Caki2 (cell line): ENCODE results near the gene PURA. TPM values are rescaled to one million over a fixed set of nuclear protein-coding genes. Genes with fewer than 3 reads are reported as not detected.

Source experiments
- DNase-seq: peaks from one replicate; pipeline ENCODE4 v3.0.0-alpha.2; 2015; ENCODE audit warnings: low read depth
- in situ Hi-C: cut with HindIII; loops from 2 replicates; pipeline ENCODE4 v1.10.0; 2016; ENCODE audit warnings: low sequenced_read_pairs, low pct_unique_long_range_greater_than_20kb, mixed read lengths
- total RNA-seq: library from RNA; depleted of rRNA; stranded (reverse); fragments of >200 nt; shearing (Covaris generic); gene quantifications from 2 replicates; pipeline ENCODE4 v1.2.3, GENCODE V29; 2014; ENCODE audit warnings: low replicate concordance

PURA gene
- total RNA-seq, 1 experiment from 2014 or later: 2.6 TPM

GRCh38 chr5:140108093-140109017, 5.6 kb upstream of the PURA start:
- in situ Hi-C loops: no loop called here
- peak; percentile 42 for DNase-seq

DNA sequence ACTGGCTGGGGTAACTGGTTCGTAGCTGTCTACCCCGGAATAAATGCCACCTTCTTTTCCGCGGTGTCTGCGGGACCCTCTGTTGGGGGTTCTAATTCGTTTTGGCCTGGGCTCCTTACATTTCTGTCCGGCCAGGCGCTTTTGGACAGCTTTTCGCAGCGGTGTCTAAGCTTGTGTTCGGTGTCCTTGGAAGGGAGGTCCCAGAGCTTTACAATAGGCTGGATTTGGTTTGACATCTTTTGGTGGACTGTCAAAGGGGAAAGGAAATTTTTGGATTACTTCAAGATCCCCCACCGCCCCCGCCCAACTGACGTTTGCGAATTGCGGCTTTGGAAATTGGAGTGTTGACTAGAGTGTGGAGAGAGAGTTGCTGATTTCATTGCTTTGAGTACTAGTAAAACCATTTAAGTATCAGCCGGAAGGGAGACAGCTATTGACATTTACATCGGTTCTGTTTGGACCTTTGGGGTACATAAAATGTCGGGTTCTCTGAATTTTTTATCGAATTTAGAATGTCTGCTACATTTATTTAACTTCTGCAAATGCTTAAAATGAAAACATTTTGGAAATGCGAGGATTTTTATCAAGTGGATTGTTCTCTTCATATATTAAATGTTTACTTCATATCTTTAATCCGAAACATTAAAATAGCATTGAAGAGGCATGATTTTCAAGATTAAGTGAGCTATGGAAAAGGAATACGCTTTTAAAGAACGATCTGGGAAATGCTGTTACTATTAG, 4.7 kb upstream of the PURA start:
- no peak for DNase-seq
- in situ Hi-C loops: no loop called here

- in situ Hi-C loops: no loop called here
- DNase-seq: no peak
Observed at GRCh38 chr5:140109759-140110645, 3.9 kb upstream of the PURA start.

GRCh38 chr5:140110646-140110957, 3.3 kb upstream of the PURA start:
- in situ Hi-C loops: no loop called here

DNA sequence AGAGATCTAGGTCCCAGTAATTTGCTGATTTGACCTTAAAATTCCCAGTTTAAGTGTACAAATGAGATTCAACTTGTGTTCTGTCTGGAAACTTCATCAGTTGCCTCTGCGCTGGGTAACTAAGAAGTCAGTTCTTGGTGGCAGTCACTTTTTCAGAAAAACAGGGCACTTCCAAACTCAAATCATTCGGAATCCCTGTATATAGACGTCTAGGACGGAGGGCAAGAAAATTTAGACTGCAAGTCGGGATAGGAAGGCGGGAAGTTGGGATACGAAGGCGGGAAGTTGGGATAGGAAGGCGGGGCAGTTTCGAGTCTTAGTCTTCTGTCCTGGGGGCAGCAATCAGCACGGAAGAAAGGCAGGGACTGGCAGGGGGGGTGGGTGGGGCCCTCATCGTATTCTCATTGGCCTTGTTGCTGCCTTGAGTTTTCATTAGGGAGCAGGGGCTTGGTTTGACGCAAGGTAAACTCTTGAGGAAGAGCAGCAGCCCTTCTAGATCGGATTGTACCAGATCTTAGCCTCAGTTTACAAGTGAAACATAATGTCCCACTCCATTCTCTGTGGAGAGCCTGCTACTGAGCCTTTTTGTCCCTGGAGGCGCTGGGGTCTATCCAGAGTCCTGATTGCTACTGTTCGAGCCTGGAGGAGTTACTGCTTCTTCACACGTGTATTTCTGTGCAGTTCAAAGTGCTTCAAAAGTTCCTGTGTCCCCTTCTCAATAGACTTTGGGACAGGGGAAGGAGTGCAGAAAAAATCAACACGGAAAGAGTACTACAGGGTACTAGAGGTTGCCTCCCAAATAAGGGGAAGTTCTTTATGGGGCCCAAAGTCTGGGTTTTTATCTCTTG, 2.7 kb upstream of the PURA start:
- no peak for DNase-seq
- in situ Hi-C loops: no loop called here

More at GRCh38 chr5:140110646-140110957, 3.3 kb upstream of the PURA start:
- no peak for DNase-seq

DNA sequence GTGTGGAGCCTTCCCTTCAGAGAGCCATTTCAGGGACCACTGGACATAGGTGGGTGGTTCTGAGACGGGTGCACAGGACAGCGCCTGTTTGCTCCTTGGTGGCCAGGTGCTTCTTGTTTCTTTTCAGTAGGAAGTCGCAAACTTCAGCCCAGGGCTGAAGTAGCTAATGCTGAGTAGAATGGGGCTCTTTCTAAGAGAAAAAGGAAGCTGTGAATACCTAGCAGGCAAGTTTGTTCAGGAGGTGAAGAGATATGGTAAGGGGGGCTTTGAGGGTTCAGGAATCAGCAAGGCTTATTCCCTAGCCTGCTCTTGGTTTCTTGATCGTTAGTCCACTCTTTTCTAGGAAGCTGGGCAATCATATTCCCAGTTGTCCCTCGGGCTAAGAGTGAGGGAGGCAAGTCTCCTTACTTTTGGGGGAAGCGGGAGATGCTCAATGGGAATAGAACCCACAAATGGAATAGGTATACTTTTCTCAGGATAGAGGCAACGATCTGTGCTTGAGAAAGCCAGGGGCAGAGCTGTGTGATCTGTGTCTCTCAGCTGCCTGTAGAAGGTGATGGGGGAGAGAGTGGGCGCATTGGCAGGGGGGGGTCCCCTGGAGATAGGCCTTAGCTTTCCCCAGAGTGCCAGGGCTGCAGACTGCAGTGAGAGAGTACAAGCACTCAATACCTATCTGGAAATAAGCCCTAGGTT, 1.9 kb upstream of the PURA start:
- no peak for DNase-seq
- in situ Hi-C loops: no loop called here

GRCh38 chr5:140112685-140113179, 1.2 kb upstream of the PURA start:
- in situ Hi-C loops: no loop called here
- DNase-seq: no peak

DNA sequence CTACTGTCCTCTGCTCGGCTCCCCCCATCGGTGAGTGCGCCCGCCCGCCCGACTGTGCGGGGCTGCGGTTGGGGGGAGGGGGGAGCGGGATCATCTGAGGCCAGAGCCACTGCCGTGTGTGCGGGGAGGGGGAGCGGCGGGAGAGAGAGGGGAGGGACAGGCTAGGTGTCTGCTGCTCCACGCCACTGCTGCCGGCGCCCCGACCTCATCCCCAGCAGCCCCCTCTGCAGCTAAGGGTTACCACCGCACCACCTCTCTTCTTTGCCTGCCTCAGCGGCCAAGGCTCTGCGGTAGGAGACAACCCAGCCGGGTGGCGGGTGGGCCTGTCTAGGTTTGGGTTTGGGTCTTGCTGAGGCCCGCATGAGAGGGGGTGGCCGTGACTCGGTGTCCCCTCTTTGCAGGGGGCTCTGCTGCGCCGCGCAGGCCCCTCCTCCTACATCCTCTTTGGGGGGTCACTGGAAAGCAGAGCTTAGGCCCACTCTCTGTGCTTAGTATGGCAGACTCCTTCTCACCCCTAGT, 670 bp upstream of the PURA start:
- no peak for DNase-seq
- in situ Hi-C loops: no loop called here

DNA sequence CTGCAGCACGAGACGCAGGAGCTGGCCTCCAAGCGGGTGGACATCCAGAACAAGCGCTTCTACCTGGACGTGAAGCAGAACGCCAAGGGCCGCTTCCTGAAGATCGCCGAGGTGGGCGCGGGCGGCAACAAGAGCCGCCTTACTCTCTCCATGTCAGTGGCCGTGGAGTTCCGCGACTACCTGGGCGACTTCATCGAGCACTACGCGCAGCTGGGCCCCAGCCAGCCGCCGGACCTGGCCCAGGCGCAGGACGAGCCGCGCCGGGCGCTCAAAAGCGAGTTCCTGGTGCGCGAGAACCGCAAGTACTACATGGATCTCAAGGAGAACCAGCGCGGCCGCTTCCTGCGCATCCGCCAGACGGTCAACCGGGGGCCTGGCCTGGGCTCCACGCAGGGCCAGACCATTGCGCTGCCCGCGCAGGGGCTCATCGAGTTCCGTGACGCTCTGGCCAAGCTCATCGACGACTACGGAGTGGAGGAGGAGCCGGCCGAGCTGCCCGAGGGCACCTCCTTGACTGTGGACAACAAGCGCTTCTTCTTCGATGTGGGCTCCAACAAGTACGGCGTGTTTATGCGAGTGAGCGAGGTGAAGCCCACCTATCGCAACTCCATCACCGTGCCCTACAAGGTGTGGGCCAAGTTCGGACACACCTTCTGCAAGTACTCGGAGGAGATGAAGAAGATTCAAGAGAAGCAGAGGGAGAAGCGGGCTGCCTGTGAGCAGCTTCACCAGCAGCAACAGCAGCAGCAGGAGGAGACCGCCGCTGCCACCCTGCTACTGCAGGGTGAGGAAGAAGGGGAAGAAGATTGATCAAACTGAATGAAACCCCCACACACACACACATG, 654 bp downstream of the PURA start:
- in situ Hi-C loops: no loop called here
- DNase-seq: peak; percentile 66

DNA sequence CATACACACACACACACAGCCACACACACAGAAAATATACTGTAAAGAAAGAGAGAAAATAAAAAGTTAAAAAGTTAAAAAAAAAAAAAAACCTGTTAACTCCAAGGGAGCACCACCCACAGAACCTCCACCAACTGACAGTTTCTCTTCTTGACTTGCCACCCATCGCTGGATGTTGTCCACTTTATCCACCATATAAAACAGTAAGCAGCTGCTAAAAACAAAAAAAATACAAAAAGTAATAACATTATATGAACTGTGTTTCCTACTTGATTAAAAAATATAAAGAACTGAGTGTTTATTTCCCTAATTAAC, 1.2 kb downstream of the PURA start:
- in situ Hi-C loops: no loop called here
- DNase-seq: no peak

DNA sequence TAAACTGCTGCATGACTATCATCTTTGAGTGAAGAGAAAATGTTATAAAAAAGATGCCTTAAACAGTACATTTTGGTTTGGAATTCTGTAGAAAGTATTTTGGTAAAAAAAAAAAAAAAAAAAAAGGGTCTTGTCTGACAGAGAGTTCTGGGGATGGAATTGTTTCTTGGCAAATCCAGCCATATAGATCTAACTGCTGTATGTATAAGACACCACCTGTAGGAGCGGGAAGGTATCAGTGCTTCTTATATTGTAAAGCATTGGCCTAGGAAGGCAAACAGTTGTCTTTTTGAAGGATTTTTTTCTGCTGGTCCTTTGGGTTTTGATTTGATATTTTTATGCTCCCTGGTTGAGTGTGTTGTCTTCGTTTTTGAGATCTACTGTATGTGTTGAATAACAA, 2.8 kb downstream of the PURA start:
- in situ Hi-C loops: no loop called here
- no peak for DNase-seq

GRCh38 chr5:140117523-140117922, 3.6 kb downstream of the PURA start:
- in situ Hi-C loops: no loop called here
- DNase-seq: no peak

DNA sequence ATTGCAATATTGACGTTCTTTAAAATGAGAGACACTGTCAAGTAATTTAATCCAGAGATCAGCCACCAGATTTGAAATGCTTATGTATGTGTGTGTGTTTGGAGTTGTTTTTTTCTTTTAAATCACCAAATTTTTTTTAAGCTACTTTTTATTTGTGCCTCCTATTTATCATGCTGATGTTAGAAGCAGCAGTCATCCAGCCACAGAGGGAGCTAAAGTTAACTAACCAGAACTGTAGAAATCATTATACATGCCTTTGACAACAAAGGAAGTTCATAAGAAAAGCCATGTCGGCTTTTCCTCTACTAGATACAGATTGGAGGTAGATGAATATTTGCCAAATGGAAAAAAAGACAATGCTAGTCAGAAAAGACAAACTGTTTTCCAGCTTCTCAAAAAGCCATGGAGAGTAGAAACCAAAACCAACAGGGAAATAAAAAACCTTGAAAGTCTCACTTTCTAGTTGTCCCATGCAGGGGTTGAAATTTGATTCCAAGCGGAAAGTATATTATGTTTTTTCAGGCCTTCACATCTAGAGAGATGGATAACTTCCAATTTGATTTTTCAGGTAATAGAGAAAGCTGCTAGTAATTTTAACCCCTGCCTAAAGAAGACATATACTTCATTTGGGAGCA, 4.5 kb downstream of the PURA start:
- in situ Hi-C loops: no loop called here
- DNase-seq: no peak

GRCh38 chr5:140125637-140126036, 11.7 kb downstream of the PURA start, which contains the start of gene IGIP:
Gene IGIP, plus strand, starts transcription at chr5:140125937. Its CDS starts 2,540 bp downstream, at chr5:140128477.
- in situ Hi-C loops: no loop called here
- DNase-seq: no peak

- DNase-seq: no peak
- in situ Hi-C loops: no loop called here
Observed at GRCh38 chr5:140126315-140127012, 12.6 kb downstream of the PURA start.
